Tibial nerve (tissue), 4 donors: ENCODE data around the gene PARP8. TPM values are rescaled to one million over a fixed set of nuclear protein-coding genes. Genes with fewer than 3 reads are reported as not detected.
"Not testable (repeated sequence)": the region's sequence is repeated elsewhere in the genome, so short reads cannot be mapped to it uniquely, and the experiment has no call there.

ENCODE experiments used
- DNase-seq, 2 donors: peaks; one replicate each; pipeline ENCODE4 v3.0.0-alpha.2; 2019; ENCODE audit warnings: low spot score in 2 of 2
- H3K27ac ChIP-seq, 4 donors: fragments of 200-600 bp; sonication (generic) in 3 of 4; one replicate each; pipeline ENCODE4 v1.5.1; 2017 to 2019; ENCODE audit warnings: mild to moderate bottlenecking in 1 of 4
- H3K27me3 ChIP-seq, 2 donors: fragments of 200-600 bp; sonication (generic) in 1 of 2; one replicate each; pipeline versions ENCODE4 v1.5.1 to v1.6.0; 2017 to 2019
- H3K36me3 ChIP-seq, 3 donors: fragments of 200-600 bp; sonication (generic); one replicate each; pipeline ENCODE4 v1.5.1; 2018 to 2019
- H3K4me1 ChIP-seq, 4 donors: fragments of 200-600 bp; sonication (generic) in 3 of 4; one replicate each; pipeline ENCODE4 v1.5.1; 2017 to 2019
- H3K4me3 ChIP-seq, 4 donors: fragments of 200-600 bp; sonication (generic) in 3 of 4; one replicate each; pipeline ENCODE4 v1.5.1; 2017 to 2019; ENCODE audit warnings: mild to moderate bottlenecking in 1 of 4, moderate library complexity in 1 of 4
- H3K9me3 ChIP-seq, 4 donors: fragments of 200-600 bp; sonication (generic) in 3 of 4; one replicate each; pipeline ENCODE4 v1.5.1; 2017 to 2019
- CTCF ChIP-seq, 5 experiments: fragments of 200-600 bp in 3 of 5; fragments of 450-650 bp in 2 of 5; sonication (generic) in 3 of 5; IDR thresholded peaks; one replicate each; pipeline ENCODE4 v1.5.1; 2016 to 2019; ENCODE audit warnings: antibody characterized with exemption in 5 of 5, mild to moderate bottlenecking in 3 of 5, moderate library complexity in 2 of 5
- EP300 ChIP-seq, 2 donors: sonication (generic); formaldehyde crosslinking; IDR thresholded peaks; one replicate each; pipeline ENCODE4 v1.6.1; 2017; ENCODE audit warnings: antibody characterized with exemption in 2 of 2, mild to moderate bottlenecking in 1 of 2
- POLR2A ChIP-seq, 2 donors: fragments of 450-650 bp; IDR thresholded peaks; one replicate each; pipeline ENCODE4 v1.6.1; 2017; ENCODE audit warnings: antibody characterized with exemption in 2 of 2, mild to moderate bottlenecking in 2 of 2, moderate library complexity in 2 of 2
- WGBS, 2 donors: methylation state at CpG; one replicate each; pipeline ENCODE4 v1.1.5; 2018; 5-methylcytosine and 5-hydroxymethylcytosine counted together
- total RNA-seq, 4 donors: library from RNA; depleted of rRNA; stranded (reverse); fragments of >200 nt; gene quantifications; one replicate each; pipeline ENCODE4 v1.1.0, GENCODE V29; 2016

The PARP8 gene
- total RNA-seq, 4 donors from 2014 or later: 10.4 to 24.7 (median 18.8) TPM

- no peak for DNase-seq
- Histone ChIP-seq H3K27me3 (no peaks in the 10 kb centered on the region), H3K4me3 (no peak overlapping the region), H3K27ac (no peak overlapping the region), H3K36me3 (peaks cover 0 to 13% (median 0%) of the 10 kb centered on the region in 3 donors), H3K4me1 (no peaks in the 10 kb centered on the region), H3K9me3 (peaks cover 0 to 17% (median 4%) of the 10 kb centered on the region in 4 donors)
- 52 to 71% methylated on average over 2 of the region's 2 CpGs for WGBS, 2 donors
- no peak for TF ChIP-seq CTCF (IDR thresholded peaks at IDR 0.05)
- no peak for TF ChIP-seq EP300 (IDR thresholded peaks at IDR 0.05)
- no peak for TF ChIP-seq POLR2A (IDR thresholded peaks at IDR 0.05)
Observed at GRCh38 chr5:50807661-50808060, 141.2 kb downstream of the PARP8 start.

GRCh38 chr5:50808406-50808805 lies 142.0 kb downstream of the PARP8 start:
- 77 to 88% methylated on average over 3 of the region's 3 CpGs for WGBS, 2 donors
- no peaks in the 10 kb centered on the region for H3K4me1 ChIP-seq
- H3K9me3 ChIP-seq: peaks cover 0 to 9% (median under 1%) of the 10 kb centered on the region in 4 donors
- H3K4me3 ChIP-seq: no peak overlapping the region
- peaks cover 0 to 13% (median 0%) of the 10 kb centered on the region in 3 donors for H3K36me3 ChIP-seq
- no peaks in the 10 kb centered on the region for H3K27me3 ChIP-seq
- TF ChIP-seq POLR2A (IDR thresholded peaks at IDR 0.05) (no peak), EP300 (IDR thresholded peaks at IDR 0.05) (no peak), CTCF (IDR thresholded peaks at IDR 0.05) (no peak)
- DNase-seq: no peak
- no peak overlapping the region for H3K27ac ChIP-seq

- not testable (repeated sequence) for H3K27me3 ChIP-seq, H3K4me3 ChIP-seq, H3K36me3 ChIP-seq, H3K9me3 ChIP-seq, H3K4me1 ChIP-seq, H3K27ac ChIP-seq, DNase-seq
- WGBS, 2 donors: 96 to 97% methylated on average over 6 of the region's 6 CpGs
Observed at GRCh38 chr5:50811746-50812145, 145.3 kb downstream of the PARP8 start.

GRCh38 chr5:50813691-50814090 lies 147.3 kb downstream of the PARP8 start:
- DNase-seq: no peak
- no peaks in the 10 kb centered on the region for H3K27me3 ChIP-seq
- H3K36me3 ChIP-seq: peaks cover 0 to 4% (median 0%) of the 10 kb centered on the region in 3 donors
- no peak overlapping the region for H3K27ac ChIP-seq
- 61 to 67% methylated on average over 3 of the region's 3 CpGs for WGBS, 2 donors
- H3K4me3 ChIP-seq: no peak overlapping the region
- H3K4me1 ChIP-seq: no peaks in the 10 kb centered on the region
- H3K9me3 ChIP-seq: peaks cover 0 to 3% (median 0%) of the 10 kb centered on the region in 4 donors
- TF ChIP-seq POLR2A (IDR thresholded peaks at IDR 0.05): no peak
- no peak for TF ChIP-seq CTCF (IDR thresholded peaks at IDR 0.05)
- TF ChIP-seq EP300 (IDR thresholded peaks at IDR 0.05): no peak

- H3K27me3 ChIP-seq: no peaks in the 10 kb centered on the region
- peaks cover 0 to 4% (median 0%) of the 10 kb centered on the region in 3 donors for H3K36me3 ChIP-seq
- WGBS, 2 donors: 56 to 68% methylated on average over 6 of the region's 6 CpGs
- no peak for DNase-seq
- peaks cover 0 to 3% (median 0%) of the 10 kb centered on the region in 4 donors for H3K9me3 ChIP-seq
- no peaks in the 10 kb centered on the region for H3K4me1 ChIP-seq
- TF ChIP-seq POLR2A (IDR thresholded peaks at IDR 0.05) (no peak), EP300 (IDR thresholded peaks at IDR 0.05) (no peak), CTCF (IDR thresholded peaks at IDR 0.05) (no peak)
- H3K4me3 ChIP-seq: no peak overlapping the region
- no peak overlapping the region for H3K27ac ChIP-seq
Observed at GRCh38 chr5:50814556-50814955, 148.1 kb downstream of the PARP8 start.

- Histone ChIP-seq H3K27ac (no peak overlapping the region), H3K9me3 (no peaks in the 10 kb centered on the region), H3K27me3 (no peaks in the 10 kb centered on the region), H3K4me1 (no peaks in the 10 kb centered on the region), H3K4me3 (no peak overlapping the region), H3K36me3 (peaks cover 0 to 32% (median 0%) of the 10 kb centered on the region in 3 donors)
- WGBS, 2 donors: 77 to 78% methylated on average over 2 of the region's 2 CpGs
- DNase-seq: no peak
- TF ChIP-seq CTCF (IDR thresholded peaks at IDR 0.05) (no peak), EP300 (IDR thresholded peaks at IDR 0.05) (no peak), POLR2A (IDR thresholded peaks at IDR 0.05) (no peak)
Observed at GRCh38 chr5:50822046-50822445, 155.6 kb downstream of the PARP8 start.
